ENCODE data around the gene LYSET. TPM values are rescaled to one million over a fixed set of nuclear protein-coding genes. Genes with fewer than 3 reads are reported as not detected.

LYSET gene
- total RNA-seq, 1 experiment from 2014 or later: 25.6 TPM

GRCh38 chr14:93184391-93185348 is at the start of gene LYSET, which contains the start of gene MOAP1 (continued):
- TF ChIP-seq HMGXB4 (CRISPR knock-in tag; IDR thresholded peaks at IDR 0.05) (peak; percentile 97), ZNF138 (CRISPR knock-in tag; conservative IDR thresholded peaks at IDR 0.05) (peak; percentile 33; the same call in 1 of the 2 replicates), KAT7 (CRISPR knock-in tag; IDR thresholded peaks at IDR 0.05; ENCODE audit: borderline replicate concordance) (peak; percentile 35; the same call in 1 of the 2 replicates), ZBTB21 (CRISPR knock-in tag; IDR thresholded peaks at IDR 0.05; ENCODE audit: borderline replicate concordance) (0 out of 2 replicates have a peak, but pooled peaks have one; percentile 83), ATF3 (CRISPR knock-in tag; conservative IDR thresholded peaks at IDR 0.05) (no peak), ZNF281 (CRISPR knock-in tag; IDR thresholded peaks at IDR 0.05) (0 out of 2 replicates have a peak, but pooled peaks have one; percentile 33)

- H3K36me3 Mint-ChIP-seq: no peaks in the 10 kb centered on the region
- CTCF ChIA-PET: interaction anchor here (5.8 kb wide), 1 partner anchor 20 kb away, joined by 131 read pairs; the partner anchor contains the start of gene ITPK1
- no peak overlapping the region for H3K4me3 Mint-ChIP-seq
- H3K4me1 Mint-ChIP-seq: peaks cover 10% of the 10 kb centered on the region; the same call in 1 of the 2 replicates
- no peak overlapping the region for H3K27ac Mint-ChIP-seq
- no peaks in the 10 kb centered on the region; the same call in 1 of the 2 replicates for H3K27me3 Mint-ChIP-seq (ENCODE audit: low read depth)
- no peak for DNase-seq (ENCODE audit: low spot score)
- H3K9me3 Mint-ChIP-seq: no peaks in the 10 kb centered on the region
- TF ChIP-seq TEAD4 (CRISPR knock-in tag; IDR thresholded peaks at IDR 0.05): no peak
- TF ChIP-seq, protein P1, sequence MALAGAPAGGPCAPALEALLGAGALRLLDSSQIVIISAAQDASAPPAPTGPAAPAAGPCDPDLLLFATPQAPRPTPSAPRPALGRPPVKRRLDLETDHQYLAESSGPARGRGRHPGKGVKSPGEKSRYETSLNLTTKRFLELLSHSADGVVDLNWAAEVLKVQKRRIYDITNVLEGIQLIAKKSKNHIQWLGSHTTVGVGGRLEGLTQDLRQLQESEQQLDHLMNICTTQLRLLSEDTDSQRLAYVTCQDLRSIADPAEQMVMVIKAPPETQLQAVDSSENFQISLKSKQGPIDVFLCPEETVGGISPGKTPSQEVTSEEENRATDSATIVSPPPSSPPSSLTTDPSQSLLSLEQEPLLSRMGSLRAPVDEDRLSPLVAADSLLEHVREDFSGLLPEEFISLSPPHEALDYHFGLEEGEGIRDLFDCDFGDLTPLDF (CRISPR knock-in tag; IDR thresholded peaks at IDR 0.05): no peak
- no peak for TF ChIP-seq ZMAT4 (CRISPR knock-in tag; IDR thresholded peaks at IDR 0.05)
- TF ChIP-seq IRF1 (CRISPR knock-in tag; IDR thresholded peaks at IDR 0.05): no peak
- no peak for ATAC-seq
- POLR2A ChIA-PET: no interaction called here
Observed at GRCh38 chr14:93135399-93135798, 49.7 kb upstream of the LYSET start.

GRCh38 chr14:93136009-93136408 is 49.1 kb upstream of the LYSET start:
- Mint-ChIP-seq H3K9me3 (no peaks in the 10 kb centered on the region), H3K36me3 (no peaks in the 10 kb centered on the region), H3K27me3 (ENCODE audit: low read depth) (no peaks in the 10 kb centered on the region; the same call in 1 of the 2 replicates), H3K27ac (no peak overlapping the region), H3K4me1 (peaks cover 10% of the 10 kb centered on the region; the same call in 1 of the 2 replicates), H3K4me3 (no peak overlapping the region)
- ATAC-seq: no peak
- CTCF ChIA-PET: interaction anchor here (0.5 to 5.8 kb wide), 2 partner anchors 21 to 36 kb away, joined by 3 to 131 read pairs; partner anchors contain the start of gene ITPK1
- no peak for DNase-seq (ENCODE audit: low spot score)
- POLR2A ChIA-PET: no interaction called here
- TF ChIP-seq USF2 (CRISPR knock-in tag; IDR thresholded peaks at IDR 0.05) (no peak), ETV6 (CRISPR knock-in tag; IDR thresholded peaks at IDR 0.05) (no peak), ARID4B (CRISPR knock-in tag; IDR thresholded peaks at IDR 0.05; ENCODE audit: borderline replicate concordance) (no peak), SMAD4 (CRISPR knock-in tag; IDR thresholded peaks at IDR 0.05) (no peak), KAT7 (CRISPR knock-in tag; IDR thresholded peaks at IDR 0.05; ENCODE audit: borderline replicate concordance) (no peak), TP53 (CRISPR knock-in tag; IDR thresholded peaks at IDR 0.05) (no peak), ZBTB21 (CRISPR knock-in tag; IDR thresholded peaks at IDR 0.05; ENCODE audit: borderline replicate concordance) (no peak), ELF4 (CRISPR knock-in tag; IDR thresholded peaks at IDR 0.05; ENCODE audit: low read depth) (no peak)

Measured in WTC11 (cell line).